Erythroblast (primary cell): ENCODE data around the gene CLIC1.

Experiments used
- DNase-seq, 2 experiments: peaks; one replicate each; lab custom pipeline; 2025; lab: John Stamatoyannopoulos, UW
- GATA1 ChIP-seq: IDR thresholded peaks from 2 replicates; pipeline ENCODE4 v1.6.1; 2011; ENCODE audit warnings: low read depth, mild to moderate bottlenecking, control low read depth, low read length, moderate library complexity
- POLR2A ChIP-seq: IDR thresholded peaks from 2 replicates; pipeline ENCODE4 v1.6.1; 2011; ENCODE audit warnings: mild to moderate bottlenecking, low read length

CLIC1 gene

DNA sequence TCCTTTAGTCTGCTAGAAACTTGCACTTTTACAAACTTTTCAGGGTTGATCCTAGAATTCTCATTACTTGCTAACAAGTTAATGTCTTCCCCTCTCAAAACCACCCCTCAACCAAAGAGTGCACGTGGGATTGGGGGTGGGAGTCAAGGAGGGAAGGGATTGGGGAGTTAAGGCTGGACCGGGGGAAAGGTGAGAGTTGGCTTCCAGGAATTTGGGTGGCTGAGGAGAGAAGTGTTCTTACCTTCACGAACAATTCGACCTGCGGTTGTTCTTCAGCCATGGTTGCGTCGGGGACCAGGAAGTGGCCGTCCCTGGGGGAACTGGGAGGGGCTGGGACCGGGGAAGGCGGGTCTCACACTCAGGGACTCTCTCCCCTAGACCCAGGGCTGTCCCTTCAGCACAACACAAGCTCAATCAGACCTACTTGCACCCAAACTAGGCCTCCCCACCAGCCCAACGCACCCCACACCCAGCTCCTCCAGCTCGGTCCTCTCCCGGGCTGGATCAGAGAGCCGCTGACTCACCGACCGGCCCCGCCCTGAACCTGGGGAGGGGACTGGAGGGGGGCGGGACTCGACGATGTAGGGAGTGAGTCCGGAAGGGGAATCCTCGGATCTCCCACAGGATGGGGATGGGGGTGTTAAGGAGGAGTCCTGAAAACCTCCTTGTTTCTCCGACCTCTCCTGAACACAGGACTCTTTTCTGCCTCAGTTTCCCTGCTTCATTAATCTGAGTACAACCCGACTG lies at the start of gene CLIC1:
TSS of gene CLIC1 (minus strand) at position 510 of the 747 bp plus-strand sequence. CDS start at position 280, 230 bp downstream.
- TF ChIP-seq POLR2A (peak; percentile 92), GATA1 (no peak)
- DNase-seq = peak; percentile 79 to 88

DNA sequence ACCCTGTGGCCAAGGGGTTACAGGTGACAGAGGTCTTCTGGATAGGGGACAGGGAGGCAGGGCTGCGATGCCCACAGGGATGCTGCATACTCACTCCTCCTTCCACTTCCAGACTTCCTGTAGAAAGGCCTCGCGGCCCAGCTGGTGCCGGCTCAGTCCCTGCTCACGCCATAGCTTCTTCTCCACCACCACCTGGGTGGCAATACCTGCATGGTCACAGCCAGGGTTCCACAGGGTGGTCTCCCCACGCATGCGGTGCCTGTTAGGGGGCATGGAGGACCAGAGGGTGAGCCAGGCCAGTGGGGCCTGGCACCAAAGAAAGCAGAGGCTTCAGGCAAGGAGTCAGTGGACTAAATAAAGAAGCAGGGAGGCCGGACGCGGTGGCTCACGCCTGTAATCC lies 49.1 kb upstream of the CLIC1 start:
- no peak for DNase-seq
- TF ChIP-seq POLR2A (no peak), GATA1 (no peak)

DNA sequence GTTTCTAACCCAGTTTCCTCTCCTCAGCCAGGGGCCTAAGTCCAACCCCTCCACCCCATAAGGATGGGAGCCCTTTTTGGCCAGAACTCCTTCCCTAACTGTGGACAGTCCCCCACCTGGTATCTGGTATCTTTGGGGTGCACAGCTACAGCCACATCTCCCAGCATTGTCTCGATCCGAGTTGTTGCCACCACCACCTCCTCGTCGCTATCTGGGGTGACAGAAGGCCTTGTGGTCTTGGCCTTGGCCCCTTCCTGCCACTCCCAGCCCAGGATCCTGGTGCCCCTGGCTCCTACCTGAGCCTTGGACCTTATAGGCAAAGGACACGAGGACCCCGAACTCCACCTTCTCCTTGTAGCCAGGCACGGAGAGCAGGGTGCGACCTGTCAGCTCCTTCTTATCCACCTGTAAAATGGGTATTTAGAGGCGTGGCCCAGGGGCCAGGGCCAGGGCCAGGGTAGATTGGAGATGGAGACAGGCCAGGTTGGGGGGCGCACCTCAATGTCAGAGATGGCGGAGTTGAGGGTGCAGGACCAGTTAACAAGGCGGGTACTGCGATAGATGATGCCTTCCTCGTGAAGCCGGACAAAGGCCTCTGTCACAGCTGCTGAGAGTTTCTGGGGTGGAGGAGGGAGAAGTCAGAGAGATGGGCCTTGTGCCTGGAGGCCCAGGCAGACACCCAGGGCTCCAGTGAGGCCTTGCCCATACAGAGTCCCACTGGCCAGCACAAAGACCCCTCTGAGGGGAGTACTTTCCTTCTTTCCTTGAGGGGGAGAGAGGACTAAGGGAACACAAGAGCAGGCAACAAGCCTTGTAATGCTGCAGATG lies 48.0 kb upstream of the CLIC1 start:
- DNase-seq = no peak
- TF ChIP-seq GATA1 (no peak), POLR2A (no peak)

DNA sequence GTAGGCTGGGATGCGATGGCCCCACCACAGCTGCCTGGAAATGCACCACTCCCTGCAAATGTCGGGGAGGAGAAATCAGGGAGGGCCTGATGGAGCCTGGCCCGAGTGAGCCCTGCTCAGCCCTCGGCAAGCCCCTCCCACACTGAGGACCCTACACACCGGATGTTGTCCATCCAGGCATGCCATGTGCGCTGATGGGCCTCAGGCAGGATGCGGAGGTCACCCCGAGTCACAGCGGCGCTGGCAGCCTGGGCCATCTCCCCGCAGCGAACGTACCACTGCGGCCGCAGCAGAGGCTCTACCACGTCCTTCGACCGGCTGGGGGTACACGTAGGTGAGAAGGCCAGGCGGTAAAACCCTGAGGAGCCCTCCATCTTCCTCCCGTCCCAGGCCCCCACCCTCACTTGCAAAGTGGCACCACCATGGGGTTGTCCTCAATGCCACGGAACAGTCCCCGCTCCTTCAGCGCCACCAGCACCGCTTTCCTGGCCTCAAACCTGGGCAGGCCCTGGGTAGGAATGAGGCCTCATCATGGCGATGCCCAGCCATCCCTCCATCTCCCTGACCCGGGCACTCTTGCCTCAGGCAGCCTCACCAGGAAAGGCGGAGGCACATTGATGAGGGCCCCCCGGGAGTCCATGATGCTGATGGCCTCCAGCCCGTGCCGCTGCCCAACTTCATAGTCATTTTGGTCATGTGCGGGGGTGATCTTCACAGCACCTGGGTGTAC lies 46.0 kb upstream of the CLIC1 start:
- TF ChIP-seq GATA1 = no peak
- no peak for TF ChIP-seq POLR2A
- DNase-seq = no peak

DNA sequence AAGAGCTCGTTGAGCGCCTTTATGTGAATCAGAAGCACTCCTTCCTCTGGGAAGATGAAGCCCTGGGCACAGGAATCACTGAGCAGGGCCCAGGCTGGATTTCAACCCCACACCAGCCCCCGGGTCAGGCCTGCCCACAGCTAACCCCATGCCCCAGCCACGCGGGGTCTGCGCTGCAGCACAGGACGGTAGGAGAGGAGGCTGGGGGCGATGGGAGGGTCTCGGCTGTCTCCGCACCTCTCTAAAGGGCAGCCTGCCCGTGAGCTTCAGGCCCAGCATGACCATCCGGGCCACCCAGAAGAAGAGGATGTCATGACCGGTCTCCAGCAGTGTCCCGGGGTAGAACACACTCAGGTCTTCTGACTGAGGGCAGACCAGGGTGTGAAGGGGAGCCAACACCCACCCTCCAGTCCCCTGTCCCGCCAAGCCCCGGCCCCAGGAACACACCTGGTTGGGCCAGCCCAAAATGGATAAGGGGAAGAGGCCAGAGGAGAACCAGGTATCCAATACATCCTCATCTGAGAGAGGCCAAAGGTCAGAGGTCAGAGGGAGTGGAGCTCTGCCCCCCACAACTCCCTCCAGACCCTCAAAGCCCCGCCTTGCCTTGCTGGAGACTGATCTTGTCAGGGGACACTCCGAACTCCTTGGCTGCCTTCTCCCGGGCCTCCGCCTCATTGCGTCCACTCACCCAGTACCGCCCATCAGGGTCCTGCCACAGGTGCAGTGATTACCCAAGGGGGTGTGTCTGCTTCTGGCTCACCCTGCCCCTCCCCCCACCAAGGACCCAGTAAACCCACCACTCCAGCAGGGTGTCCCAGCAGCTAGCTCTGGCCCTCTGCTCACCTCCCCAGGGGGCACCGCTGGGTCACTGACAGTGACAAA lies 45.2 kb upstream of the CLIC1 start:
- DNase-seq = no peak
- no peak for TF ChIP-seq POLR2A
- TF ChIP-seq GATA1 = no peak

DNA sequence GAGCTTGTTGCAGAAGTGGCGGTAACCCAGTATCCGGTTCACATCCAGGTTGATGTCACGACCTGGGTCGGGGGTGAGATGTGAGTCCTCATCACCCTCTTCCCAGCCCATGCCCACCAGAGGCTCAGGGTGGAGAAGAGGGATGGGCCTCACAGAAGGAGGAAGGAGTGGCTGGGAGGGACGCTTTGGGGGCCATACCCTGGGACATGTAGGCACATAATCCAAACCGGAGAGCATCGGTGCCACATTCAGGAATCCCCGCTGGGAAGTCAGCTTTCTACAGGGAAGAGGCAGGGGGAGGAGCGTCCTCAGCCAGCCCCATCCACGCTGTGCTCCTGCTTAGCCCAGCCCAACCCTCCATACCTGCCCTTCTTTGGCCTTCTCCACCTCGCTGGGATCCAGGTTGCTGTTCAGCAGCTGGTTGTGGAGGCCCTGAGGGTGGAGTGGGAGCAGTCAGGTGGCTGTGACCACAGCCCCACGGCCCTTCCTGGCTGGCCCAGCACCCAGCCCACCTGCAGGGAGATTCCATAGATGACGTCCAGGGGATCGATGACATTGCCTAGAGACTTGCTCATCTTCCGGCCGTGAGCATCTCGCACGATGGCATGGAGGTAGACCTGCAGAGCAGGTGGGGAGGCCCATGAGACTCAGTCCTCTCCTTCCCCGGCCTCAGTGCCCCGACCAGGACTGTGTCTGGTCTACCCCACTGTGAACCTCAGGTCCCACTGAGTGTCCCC lies 44.3 kb upstream of the CLIC1 start:
- no peak for TF ChIP-seq POLR2A
- no peak for TF ChIP-seq GATA1
- DNase-seq = no peak

DNA sequence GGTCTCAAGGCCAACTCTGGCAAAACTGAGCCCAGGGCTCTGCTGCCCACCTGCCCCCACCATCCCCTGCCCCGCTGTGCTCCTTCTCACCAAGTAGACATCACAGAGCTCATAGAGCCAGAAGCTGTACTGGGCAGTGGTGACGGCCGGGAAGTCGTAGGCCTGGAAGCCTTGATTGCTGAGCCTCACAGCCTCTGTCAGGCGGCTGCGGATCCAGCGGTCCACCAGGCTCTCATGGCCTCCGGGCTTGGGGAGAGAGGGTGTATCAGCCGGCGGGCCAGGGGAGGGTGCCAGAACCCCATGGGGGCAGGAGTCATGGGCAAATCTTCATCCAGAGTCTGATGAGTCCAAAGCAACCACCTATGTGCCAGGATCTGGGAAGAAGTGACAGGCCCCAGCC lies 43.6 kb upstream of the CLIC1 start:
- no peak for TF ChIP-seq GATA1
- TF ChIP-seq POLR2A = no peak
- DNase-seq = no peak

GRCh38 chr6:31778999-31779885 lies 42.9 kb upstream of the CLIC1 start:
- no peak for TF ChIP-seq POLR2A
- TF ChIP-seq GATA1 = no peak
- DNase-seq = no peak

DNA sequence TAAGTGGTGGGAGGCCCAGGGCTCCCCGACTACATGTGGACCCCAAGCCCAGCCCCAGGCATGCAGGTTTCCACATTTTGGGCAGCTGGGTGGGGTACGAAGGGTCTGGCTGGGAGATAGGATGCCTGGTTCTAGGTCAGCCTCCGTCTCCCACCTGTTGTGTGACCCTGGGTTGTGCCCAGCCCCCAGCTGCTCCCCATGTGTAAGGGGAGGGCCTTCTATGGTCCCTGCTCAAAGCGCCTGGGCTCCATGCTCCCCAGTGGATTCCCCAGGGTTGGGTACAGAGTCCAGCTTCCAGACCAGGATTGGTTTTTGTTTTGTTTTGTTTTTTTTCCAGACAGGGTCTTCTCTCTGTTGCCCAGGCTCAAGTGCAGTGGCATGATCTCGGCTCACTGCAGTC lies 41.9 kb upstream of the CLIC1 start:
- no peak for DNase-seq
- TF ChIP-seq GATA1 (no peak), POLR2A (no peak)

- no peak for DNase-seq
- TF ChIP-seq POLR2A (no peak), GATA1 (no peak)
Measured at GRCh38 chr6:31777667-31778050, 41.3 kb upstream of the CLIC1 start.

GRCh38 chr6:31776989-31777666 lies 40.8 kb upstream of the CLIC1 start, which contains the start of gene VWA7:
Gene VWA7 (minus strand): TSS chr6:31777328. CDS start chr6:31776779, 549 bp downstream.
- DNase-seq = peak; percentile 81 to 91
- TF ChIP-seq POLR2A (peak; percentile 51), GATA1 (no peak)
